ENCODE data around the gene STOML1. TPM values are rescaled to one million over a fixed set of nuclear protein-coding genes. Genes with fewer than 3 reads are reported as not detected.

The STOML1 gene
- total RNA-seq, 1 experiment from 2014 or later, result 2.5 TPM

- no peak overlapping the region for H4K91ac ChIP-seq (ENCODE audit: insufficient read length, low read depth, low read length)
- H3K4me3 Mint-ChIP-seq, result no peak overlapping the region
- H4K5ac ChIP-seq (ENCODE audit: insufficient read length, low read depth, low read length), result no peak overlapping the region
- peaks cover 4% of the 10 kb centered on the region for H3K27me3 Mint-ChIP-seq (ENCODE audit: low read depth)
- no peaks in the 10 kb centered on the region for H4K20me1 ChIP-seq (ENCODE audit: control insufficient read depth, insufficient read depth, insufficient read length)
- no peak overlapping the region for H2BK5ac ChIP-seq (ENCODE audit: insufficient read length, low read length)
- TF ChIP-seq, protein P1, sequence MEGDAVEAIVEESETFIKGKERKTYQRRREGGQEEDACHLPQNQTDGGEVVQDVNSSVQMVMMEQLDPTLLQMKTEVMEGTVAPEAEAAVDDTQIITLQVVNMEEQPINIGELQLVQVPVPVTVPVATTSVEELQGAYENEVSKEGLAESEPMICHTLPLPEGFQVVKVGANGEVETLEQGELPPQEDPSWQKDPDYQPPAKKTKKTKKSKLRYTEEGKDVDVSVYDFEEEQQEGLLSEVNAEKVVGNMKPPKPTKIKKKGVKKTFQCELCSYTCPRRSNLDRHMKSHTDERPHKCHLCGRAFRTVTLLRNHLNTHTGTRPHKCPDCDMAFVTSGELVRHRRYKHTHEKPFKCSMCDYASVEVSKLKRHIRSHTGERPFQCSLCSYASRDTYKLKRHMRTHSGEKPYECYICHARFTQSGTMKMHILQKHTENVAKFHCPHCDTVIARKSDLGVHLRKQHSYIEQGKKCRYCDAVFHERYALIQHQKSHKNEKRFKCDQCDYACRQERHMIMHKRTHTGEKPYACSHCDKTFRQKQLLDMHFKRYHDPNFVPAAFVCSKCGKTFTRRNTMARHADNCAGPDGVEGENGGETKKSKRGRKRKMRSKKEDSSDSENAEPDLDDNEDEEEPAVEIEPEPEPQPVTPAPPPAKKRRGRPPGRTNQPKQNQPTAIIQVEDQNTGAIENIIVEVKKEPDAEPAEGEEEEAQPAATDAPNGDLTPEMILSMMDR (conservative IDR thresholded peaks at IDR 0.05), result no peak
- H3K4me1 ChIP-seq (ENCODE audit: insufficient read depth, low read length), result peaks cover 3% of the 10 kb centered on the region; the same call in 1 of the 2 replicates
- H2AFZ ChIP-seq (ENCODE audit: low read length), result no peak overlapping the region
- peaks cover 31 to 37% of the 10 kb centered on the region in 2 experiments for H3K4me1 Mint-ChIP-seq
- peaks cover 6 to 13% (median 11%) of the 10 kb centered on the region in 3 experiments; a peak in 6 of 7 replicates for H3K36me3 Mint-ChIP-seq (ENCODE audit: insufficient read depth in 1 of 3, low read depth in 3 of 3)
- no peak overlapping the region for H4K8ac ChIP-seq (replicated peaks; ENCODE audit: insufficient read length, low read depth, low read length)
- H2BK20ac ChIP-seq (ENCODE audit: low read depth, low read length, poor library complexity, severe bottlenecking), result no peak overlapping the region
- no peak overlapping the region for H2BK15ac ChIP-seq (ENCODE audit: low read depth, low read length)
- no peak overlapping the region for H3K56ac ChIP-seq (ENCODE audit: insufficient read length, low read depth, low read length)
- no peaks in the 10 kb centered on the region for H3K79me2 ChIP-seq (ENCODE audit: insufficient read depth, low read length)
- WGBS (ENCODE audit: extremely low coverage, insufficient read length, low lambda C conversion rate), result no CpG with 5 or more reads among the region's 9 CpGs
- no peak overlapping the region for H3K14ac ChIP-seq (ENCODE audit: insufficient read depth, low read length)
- no peaks in the 10 kb centered on the region for H3K79me1 ChIP-seq (ENCODE audit: insufficient read depth, low read depth, low read length, poor library complexity, severe bottlenecking)
- H3K4ac ChIP-seq (ENCODE audit: low read depth, low read length), result no peak overlapping the region
- no peak overlapping the region for H2AK5ac ChIP-seq (ENCODE audit: insufficient read length, low read length)
- H3K18ac ChIP-seq (ENCODE audit: insufficient read length, low read depth, low read length), result no peak overlapping the region
- H3K23ac ChIP-seq (ENCODE audit: insufficient read length, low read depth, low read length), result no peak overlapping the region
- no peak overlapping the region for H3K27ac Mint-ChIP-seq
- H3K27me3 ChIP-seq (ENCODE audit: insufficient read depth, low read length), result no peaks in the 10 kb centered on the region
- no peaks in the 10 kb centered on the region; a peak in 1 of 5 replicates for H3K9me3 Mint-ChIP-seq
- H3K27ac ChIP-seq (ENCODE audit: insufficient read length, low read depth, low read length), result no peak overlapping the region
- no peak overlapping the region for H2BK120ac ChIP-seq (ENCODE audit: low read depth, low read length, poor library complexity, severe bottlenecking)
- H3K4me2 ChIP-seq (ENCODE audit: insufficient read depth, insufficient read length, low read length), result no peak overlapping the region
- H3K9ac ChIP-seq (ENCODE audit: extremely low read depth, insufficient read length, low read length), result no peak overlapping the region
- H3K23me2 ChIP-seq (ENCODE audit: insufficient read length, low read depth, low read length, poor library complexity, severe bottlenecking), result no peaks in the 10 kb centered on the region
- H3T11ph ChIP-seq (ENCODE audit: low read length), result no peak overlapping the region
- H2BK12ac ChIP-seq (ENCODE audit: insufficient read length, low read depth, low read length), result no peak overlapping the region
- H3K9me3 ChIP-seq (ENCODE audit: control insufficient read depth, low read depth, low read length), result no peaks in the 10 kb centered on the region
- DNase-seq, result no peak
Observed at GRCh38 chr15:74038707-74039655, 46.9 kb upstream of the STOML1 start.

All from H9 (cell line).